HUES64 (cell line): ENCODE results near the gene CFAP119.

Source experiments
- H3K27ac ChIP-seq: 2 replicates; pipeline ENCODE4 v1.7.0; 2013; ENCODE audit warnings: low read depth, low read length, inconsistent platforms
- H3K27me3 ChIP-seq: 2 replicates; pipeline ENCODE4 v1.6.1; 2013; ENCODE audit warnings: mild to moderate bottlenecking, low read length; ENCODE audit not compliant: insufficient read depth
- H3K36me3 ChIP-seq: 2 replicates; pipeline ENCODE4 v1.6.1; 2013; ENCODE audit warnings: mild to moderate bottlenecking, low read length; ENCODE audit not compliant: insufficient read depth
- H3K4me1 ChIP-seq: 2 replicates; pipeline ENCODE4 v1.6.1; 2013; ENCODE audit warnings: mild to moderate bottlenecking, low read length, moderate library complexity; ENCODE audit not compliant: insufficient read depth
- H3K4me3 ChIP-seq: 2 replicates; pipeline ENCODE4 v1.5.1; 2013; ENCODE audit warnings: mild to moderate bottlenecking, low read length, moderate library complexity
- H3K9ac ChIP-seq: 2 replicates; pipeline ENCODE4 v1.6.1; 2013; ENCODE audit warnings: mild to moderate bottlenecking, low read depth, low read length
- H3K9me3 ChIP-seq: 2 replicates; pipeline ENCODE4 v1.6.1; 2013; ENCODE audit warnings: low read depth, low read length; ENCODE audit not compliant: insufficient read depth
- WGBS: fragments of 150-250, 120-280 bp; methylation state at CpG from one replicate; pipeline ENCODE4 v1.1.7; 2013; ENCODE audit warnings: missing lambda C conversion rate; 5-methylcytosine and 5-hydroxymethylcytosine counted together

The CFAP119 gene

GRCh38 chr16:30758988-30759491 is 2.8 kb downstream of the CFAP119 start:
- WGBS: 92% methylated on average over 10 of the region's 10 CpGs
- no peaks in the 10 kb centered on the region for H3K9me3 ChIP-seq
- peaks cover 9% of the 10 kb centered on the region; the same call in 1 of the 2 replicates for H3K4me1 ChIP-seq
- H3K27ac ChIP-seq: no peak overlapping the region
- H3K9ac ChIP-seq: no peak overlapping the region
- H3K4me3 ChIP-seq: no peak overlapping the region
- peaks cover 49% of the 10 kb centered on the region for H3K36me3 ChIP-seq
- no peaks in the 10 kb centered on the region for H3K27me3 ChIP-seq

GRCh38 chr16:30757316-30757715 is 4.5 kb downstream of the CFAP119 start:
- no peak overlapping the region for H3K9ac ChIP-seq
- H3K4me3 ChIP-seq: no peak overlapping the region
- no peak overlapping the region for H3K27ac ChIP-seq
- no peaks in the 10 kb centered on the region for H3K27me3 ChIP-seq
- H3K9me3 ChIP-seq: no peaks in the 10 kb centered on the region
- H3K4me1 ChIP-seq: peaks cover 4% of the 10 kb centered on the region; the same call in 1 of the 2 replicates
- peaks cover 54% of the 10 kb centered on the region for H3K36me3 ChIP-seq
- 92% methylated on average over 7 of the region's 7 CpGs for WGBS

GRCh38 chr16:30756781-30757100 is 5.1 kb downstream of the CFAP119 start:
- Histone ChIP-seq H3K4me1 (peaks cover 4% of the 10 kb centered on the region; the same call in 1 of the 2 replicates), H3K36me3 (peaks cover 55% of the 10 kb centered on the region), H3K27ac (no peak overlapping the region), H3K9ac (no peak overlapping the region), H3K4me3 (no peak overlapping the region), H3K27me3 (no peaks in the 10 kb centered on the region), H3K9me3 (no peaks in the 10 kb centered on the region)
- 94% methylated on average over 13 of the region's 13 CpGs for WGBS

- 94% methylated on average over 20 of the region's 20 CpGs for WGBS
- Histone ChIP-seq H3K9me3 (no peaks in the 10 kb centered on the region), H3K27me3 (no peaks in the 10 kb centered on the region), H3K4me3 (no peak overlapping the region), H3K36me3 (peaks cover 60% of the 10 kb centered on the region), H3K4me1 (peaks cover 4% of the 10 kb centered on the region; the same call in 1 of the 2 replicates), H3K27ac (no peak overlapping the region), H3K9ac (no peak overlapping the region)
These were observed 5.7 kb downstream of the CFAP119 start for GRCh38 chr16:30755955-30756780.

GRCh38 chr16:30753596-30753995 is 8.3 kb downstream of the CFAP119 start:
- no peaks in the 10 kb centered on the region for H3K4me1 ChIP-seq
- H3K27me3 ChIP-seq: no peaks in the 10 kb centered on the region
- peaks cover 61% of the 10 kb centered on the region for H3K36me3 ChIP-seq
- H3K9me3 ChIP-seq: no peaks in the 10 kb centered on the region
- H3K4me3 ChIP-seq: no peak overlapping the region
- H3K9ac ChIP-seq: no peak overlapping the region
- WGBS: 92% methylated on average over 4 of the region's 4 CpGs
- H3K27ac ChIP-seq: no peak overlapping the region

- no peak overlapping the region for H3K27ac ChIP-seq
These were observed 10.9 kb downstream of the CFAP119 start for GRCh38 chr16:30750876-30751465.

GRCh38 chr16:30750201-30750600 is 11.7 kb downstream of the CFAP119 start:
- H3K4me1 ChIP-seq: no peaks in the 10 kb centered on the region
- WGBS: 96% methylated on average over 4 of the region's 4 CpGs
- H3K9me3 ChIP-seq: no peaks in the 10 kb centered on the region
- H3K27ac ChIP-seq: no peak overlapping the region
- no peak overlapping the region for H3K4me3 ChIP-seq
- H3K9ac ChIP-seq: no peak overlapping the region
- peaks cover 43% of the 10 kb centered on the region for H3K36me3 ChIP-seq
- H3K27me3 ChIP-seq: no peaks in the 10 kb centered on the region

More at GRCh38 chr16:30750876-30751465, 10.9 kb downstream of the CFAP119 start:
- 95% methylated on average over 20 of the region's 20 CpGs for WGBS
- Histone ChIP-seq H3K9ac (no peak overlapping the region), H3K4me1 (no peaks in the 10 kb centered on the region), H3K27me3 (no peaks in the 10 kb centered on the region), H3K9me3 (no peaks in the 10 kb centered on the region), H3K36me3 (peaks cover 47% of the 10 kb centered on the region), H3K4me3 (no peak overlapping the region)

GRCh38 chr16:30748634-30749445 is 13.0 kb downstream of the CFAP119 start:
- H3K4me3 ChIP-seq: peak overlapping the region; percentile 79
- 16% methylated on average over 36 of the region's 36 CpGs for WGBS
- no peaks in the 10 kb centered on the region for H3K27me3 ChIP-seq
- peak overlapping the region; percentile 59; the same call in 1 of the 2 replicates for H3K9ac ChIP-seq
- H3K27ac ChIP-seq: peak overlapping the region; percentile 71; the same call in 1 of the 2 replicates
- H3K36me3 ChIP-seq: peaks cover 45% of the 10 kb centered on the region
- H3K4me1 ChIP-seq: no peaks in the 10 kb centered on the region
- no peaks in the 10 kb centered on the region for H3K9me3 ChIP-seq

- H3K4me3 ChIP-seq: peak within 1 kb of the TSS; percentile 79
- no peaks in the 10 kb centered on the region for H3K9me3 ChIP-seq
- peak within 1 kb of the TSS; percentile 73 for H3K27ac ChIP-seq
- no peaks in the 10 kb centered on the region for H3K4me1 ChIP-seq
- peak within 1 kb of the TSS; percentile 72 for H3K9ac ChIP-seq
- peaks cover 38% of the 10 kb centered on the region for H3K36me3 ChIP-seq
- 7% methylated on average over 60 of the region's 60 CpGs for WGBS
- H3K27me3 ChIP-seq: no peaks in the 10 kb centered on the region
These were observed 13.8 kb downstream of the CFAP119 start, which contains the start of gene PHKG2 for GRCh38 chr16:30747799-30748633. Gene PHKG2 (plus strand): TSS chr16:30748425. CDS start chr16:30748821, 396 bp downstream.

GRCh38 chr16:30747331-30747730 is 14.5 kb downstream of the CFAP119 start:
- H3K4me1 ChIP-seq: no peaks in the 10 kb centered on the region
- peak overlapping the region; percentile 72; the same call in 1 of the 2 replicates for H3K9ac ChIP-seq
- H3K27me3 ChIP-seq: no peaks in the 10 kb centered on the region
- 76% methylated on average over 3 of the region's 3 CpGs for WGBS
- peak overlapping the region; percentile 73; the same call in 1 of the 2 replicates for H3K27ac ChIP-seq
- peaks cover 34% of the 10 kb centered on the region for H3K36me3 ChIP-seq
- H3K9me3 ChIP-seq: no peaks in the 10 kb centered on the region
- peak overlapping the region; percentile 58 for H3K4me3 ChIP-seq
